Ascending aorta (tissue), 2 donors: ENCODE measurements around the gene CCDC127. TPM values are rescaled to one million over a fixed set of nuclear protein-coding genes. Genes with fewer than 3 reads are reported as not detected.
A peak's percentile ranks its signal among the peaks of the same experiment; 100 is the strongest.

ENCODE experiments used
- DNase-seq, 2 donors: peaks; one replicate each; pipeline ENCODE4 v3.0.0-alpha.2; 2019; ENCODE audit warnings: low spot score in 2 of 2
- H3K27ac ChIP-seq, 2 donors: fragments of 200-600 bp; sonication (generic); one replicate each; pipeline ENCODE4 v1.5.1; 2016 to 2017; ENCODE audit warnings: mild to moderate bottlenecking in 1 of 2
- H3K27me3 ChIP-seq: fragments of 200-600 bp; sonication (generic); one replicate; pipeline ENCODE4 v1.5.1; 2017
- H3K36me3 ChIP-seq, 2 donors: fragments of 200-600 bp; sonication (generic); one replicate each; pipeline ENCODE4 v1.5.1; 2016
- H3K4me1 ChIP-seq, 2 donors: fragments of 200-600 bp; sonication (generic); one replicate each; pipeline ENCODE4 v1.5.1; 2016 to 2017; ENCODE audit warnings: mild to moderate bottlenecking in 1 of 2
- H3K4me3 ChIP-seq, 2 donors: fragments of 200-600 bp; sonication (generic); one replicate each; pipeline ENCODE4 v1.5.1; 2016 to 2017; ENCODE audit warnings: mild to moderate bottlenecking in 1 of 2
- H3K9me3 ChIP-seq, 2 donors: fragments of 200-600 bp; sonication (generic); one replicate each; pipeline ENCODE4 v1.5.1; 2016
- CTCF ChIP-seq, 3 experiments: fragments of 200-600 bp in 2 of 3; fragments of 450-650 bp in 1 of 3; sonication (generic) in 2 of 3; IDR thresholded peaks; one replicate each; pipeline ENCODE4 v1.5.1; 2016 to 2019; ENCODE audit warnings: antibody characterized with exemption in 3 of 3, mild to moderate bottlenecking in 1 of 3, moderate library complexity in 1 of 3
- intact Hi-C: fragments of 100-400 bp; cut with DNase I; formaldehyde crosslinking; loops from one replicate; pipeline ENCODE4 v1.15.1; 2023
- total RNA-seq: library from RNA; depleted of rRNA; stranded (reverse); fragments of >200 nt; gene quantifications from one replicate; pipeline ENCODE4 v1.1.0, GENCODE V29; 2016

CCDC127 gene
- total RNA-seq, 1 donor from 2014 or later, result 6.1 TPM

- no peak overlapping the region for H3K27ac ChIP-seq
- H3K36me3 ChIP-seq, result no peaks in the 10 kb centered on the region
- intact Hi-C loops, result no loop called here
- no peak for DNase-seq
- H3K4me1 ChIP-seq, result peaks cover 6% of the 10 kb centered on the region in 2 donors
- H3K27me3 ChIP-seq, result no peaks in the 10 kb centered on the region
- no peak overlapping the region for H3K4me3 ChIP-seq
- TF ChIP-seq CTCF (IDR thresholded peaks at IDR 0.05), result no peak
- H3K9me3 ChIP-seq, result no peaks in the 10 kb centered on the region
These were observed 28.5 kb downstream of the CCDC127 start for GRCh38 chr5:189486-189885.

- Histone ChIP-seq H3K27me3 (no peaks in the 10 kb centered on the region), H3K4me3 (peak overlapping the region; percentile 7 to 45), H3K4me1 (peaks cover 6% of the 10 kb centered on the region in 2 donors), H3K9me3 (no peaks in the 10 kb centered on the region), H3K36me3 (no peaks in the 10 kb centered on the region), H3K27ac (no peak overlapping the region)
- DNase-seq, result peak; percentile 51 to 90
- TF ChIP-seq CTCF (IDR thresholded peaks at IDR 0.05), result peak; percentile 85 to 95 (median 92)
- intact Hi-C loops, result loop anchor here (1.0 kb wide), 1 partner anchor 30 kb away; the partner anchor contains the start of genes CCDC127 and SDHA
These were observed 29.2 kb downstream of the CCDC127 start for GRCh38 chr5:188488-189481.

GRCh38 chr5:187617-188451 is 30.1 kb downstream of the CCDC127 start:
- TF ChIP-seq CTCF (IDR thresholded peaks at IDR 0.05), result no peak
- DNase-seq, result no peak
- intact Hi-C loops, result loop anchor here (1.0 kb wide), 1 partner anchor 30 kb away; the partner anchor contains the start of genes CCDC127 and SDHA
- Histone ChIP-seq H3K4me1 (peaks cover 6% of the 10 kb centered on the region in 2 donors), H3K27ac (no peak overlapping the region), H3K4me3 (peak overlapping the region; percentile 7 to 45), H3K27me3 (no peaks in the 10 kb centered on the region), H3K36me3 (no peaks in the 10 kb centered on the region), H3K9me3 (no peaks in the 10 kb centered on the region)

- Histone ChIP-seq H3K4me1 (peaks cover 6% of the 10 kb centered on the region in 2 donors), H3K4me3 (no peak overlapping the region), H3K27ac (no peak overlapping the region), H3K9me3 (no peaks in the 10 kb centered on the region), H3K36me3 (no peaks in the 10 kb centered on the region), H3K27me3 (no peaks in the 10 kb centered on the region)
- intact Hi-C loops, result no loop called here
- DNase-seq, result no peak
- TF ChIP-seq CTCF (IDR thresholded peaks at IDR 0.05), result no peak
These were observed 30.9 kb downstream of the CCDC127 start for GRCh38 chr5:187042-187431.

- DNase-seq, result no peak
- peaks cover 6% of the 10 kb centered on the region in 2 donors for H3K4me1 ChIP-seq
- no peak overlapping the region for H3K27ac ChIP-seq
- no peak for TF ChIP-seq CTCF (IDR thresholded peaks at IDR 0.05)
- intact Hi-C loops, result no loop called here
- H3K4me3 ChIP-seq, result no peak overlapping the region
- H3K36me3 ChIP-seq, result no peaks in the 10 kb centered on the region
- H3K27me3 ChIP-seq, result no peaks in the 10 kb centered on the region
- H3K9me3 ChIP-seq, result no peaks in the 10 kb centered on the region
These were observed 31.6 kb downstream of the CCDC127 start for GRCh38 chr5:186091-187041.
